ENCODE data around the gene EEF1AKMT3.
"Not testable (repeated sequence)": the region's sequence is repeated elsewhere in the genome, so short reads cannot be mapped to it uniquely, and the experiment has no call there.

EEF1AKMT3 gene

GRCh38 chr12:57765003-57765697 lies 7.3 kb upstream of the EEF1AKMT3 start:
- no peak for DNase-seq (ENCODE audit: low read depth, low spot score)

- no peak for DNase-seq (ENCODE audit: low read depth, low spot score)
Observed at GRCh38 chr12:57765698-57766463, 6.5 kb upstream of the EEF1AKMT3 start.

- no peak for DNase-seq (ENCODE audit: low read depth, low spot score)
Observed at GRCh38 chr12:57766464-57767304, 5.7 kb upstream of the EEF1AKMT3 start, which contains the start of gene CYP27B1. CYP27B1 (minus strand) TSS chr12:57767078; CDS start chr12:57767041, 37 bp downstream.

- DNase-seq (ENCODE audit: low read depth, low spot score) = no peak
Observed at GRCh38 chr12:57767305-57767698, 5.1 kb upstream of the EEF1AKMT3 start.

- DNase-seq (ENCODE audit: low read depth, low spot score) = no peak
Observed at GRCh38 chr12:57767876-57768275, 4.5 kb upstream of the EEF1AKMT3 start.

GRCh38 chr12:57769594-57769993 lies 2.8 kb upstream of the EEF1AKMT3 start:
- no peak for DNase-seq (ENCODE audit: low read depth, low spot score)

GRCh38 chr12:57770734-57771133 lies 1.7 kb upstream of the EEF1AKMT3 start:
- DNase-seq (ENCODE audit: low read depth, low spot score) = no peak

- peak; percentile 62 for DNase-seq (ENCODE audit: low read depth, low spot score)
Observed at GRCh38 chr12:57771236-57771872, 1.1 kb upstream of the EEF1AKMT3 start.

GRCh38 chr12:57771873-57772428 lies 463 bp upstream of the EEF1AKMT3 start, which contains the start of gene METTL1:
METTL1 (minus strand) TSS chr12:57772105; CDS start chr12:57772083, 22 bp downstream.
- peak; percentile 87 for DNase-seq (ENCODE audit: low read depth, low spot score)

- not testable (repeated sequence) for DNase-seq (ENCODE audit: low read depth, low spot score)
Observed at GRCh38 chr12:57774634-57775033, 2.2 kb downstream of the EEF1AKMT3 start.

- DNase-seq (ENCODE audit: low read depth, low spot score) = no peak
Observed at GRCh38 chr12:57775044-57775443, 2.6 kb downstream of the EEF1AKMT3 start.

GRCh38 chr12:57775563-57776246 lies 3.3 kb downstream of the EEF1AKMT3 start:
- no peak for DNase-seq (ENCODE audit: low read depth, low spot score)

- no peak for DNase-seq (ENCODE audit: low read depth, low spot score)
Observed at GRCh38 chr12:57776247-57776587, 3.8 kb downstream of the EEF1AKMT3 start.

GRCh38 chr12:57777367-57777766 lies 5.0 kb downstream of the EEF1AKMT3 start:
- DNase-seq (ENCODE audit: low read depth, low spot score) = no peak

- DNase-seq (ENCODE audit: low read depth, low spot score) = no peak
Observed at GRCh38 chr12:57777911-57778310, 5.5 kb downstream of the EEF1AKMT3 start.

- no peak for DNase-seq (ENCODE audit: low read depth, low spot score)
Observed at GRCh38 chr12:57779736-57780135, 7.3 kb downstream of the EEF1AKMT3 start.

- no peak for DNase-seq (ENCODE audit: low read depth, low spot score)
Observed at GRCh38 chr12:57780284-57780897, 8.0 kb downstream of the EEF1AKMT3 start.

- DNase-seq (ENCODE audit: low read depth, low spot score) = no peak
Observed at GRCh38 chr12:57781244-57781643, 8.8 kb downstream of the EEF1AKMT3 start.

- DNase-seq (ENCODE audit: low read depth, low spot score) = no peak
Observed at GRCh38 chr12:57781801-57782200, 9.4 kb downstream of the EEF1AKMT3 start.

GRCh38 chr12:57782243-57782607 lies 9.8 kb downstream of the EEF1AKMT3 start:
- no peak for DNase-seq (ENCODE audit: low read depth, low spot score)
